ENCODE results near the gene ONECUT3. TPM values are rescaled to one million over a fixed set of nuclear protein-coding genes. Genes with fewer than 3 reads are reported as not detected.
A peak's percentile ranks its signal among the peaks of the same experiment; 100 is the strongest.

Gene ONECUT3
- total and polyA plus RNA-seq, 9 of the 15 experiments (the other 6 are each of a cell fraction or from before 2014, with no cell fraction given), result not detected

DNA sequence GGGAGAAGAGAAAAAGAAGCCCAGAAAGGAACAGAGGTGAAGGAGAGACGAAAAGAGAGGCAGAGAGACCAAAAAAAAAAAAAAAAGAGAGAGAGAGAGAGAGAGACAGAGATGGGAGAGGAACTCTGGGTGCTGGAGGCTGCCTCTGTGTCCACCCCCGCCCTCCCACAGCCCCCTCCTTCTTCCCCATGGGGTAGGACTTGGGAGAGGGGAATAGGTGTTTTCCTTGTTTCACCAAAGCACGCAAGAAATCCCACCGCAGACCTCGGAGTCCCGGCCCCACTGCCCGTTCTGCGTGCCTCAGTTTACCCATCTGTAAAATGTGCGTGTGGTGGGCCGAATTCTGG lies 4.9 kb downstream of the ONECUT3 start:
- no peak overlapping the region for H3K4me3 ChIP-seq
- ChIA-PET POLR2A (no interaction called here), CTCF (ENCODE audit: low intra/inter-chr PET ratio) (no interaction called here)
- FAIRE-seq (no peak), ATAC-seq (no peak), DNase-seq (ENCODE audit: extremely low read depth in 1 of 4, low spot score in 3 of 4) (no peak)
- H4K20me1 ChIP-seq (replicated peaks; ENCODE audit: control insufficient read depth, insufficient read depth, low read length), result no peaks in the 10 kb centered on the region; the same call in none of the 2 replicates
- intact Hi-C loops (cut with micrococcal nuclease) (no loop called here), in situ Hi-C loops (cut with MboI) (no loop called here)
- no peaks in the 10 kb centered on the region for H3K9me1 ChIP-seq (ENCODE audit: control insufficient read depth, insufficient read depth, low read length)
- H3K36me3 ChIP-seq (ENCODE audit: control insufficient read depth, insufficient read depth, low read length), result no peaks in the 10 kb centered on the region
- H3K79me2 ChIP-seq (ENCODE audit: control insufficient read depth, insufficient read depth, low read length), result no peaks in the 10 kb centered on the region
- H3K4me2 ChIP-seq (ENCODE audit: insufficient read depth, low read length), result no peak overlapping the region
- H3K9me3 ChIP-seq (replicated peaks; ENCODE audit: control insufficient read depth, insufficient read depth, low read depth, low read length), result no peaks in the 10 kb centered on the region
- BruUV-seq (replicated peaks), result no TSS peak
- no peak overlapping the region for H2AFZ ChIP-seq (ENCODE audit: low read depth, low read length)
- peak; percentile 76 for TF ChIP-seq BCOR (IDR thresholded peaks at IDR 0.05)
- no peak for TF ChIP-seq SRF (CRISPR knock-in tag; IDR thresholded peaks at IDR 0.05)
- 0 out of 2 replicates have a peak, but pooled peaks have one; percentile 25 for TF ChIP-seq ZBTB7A (IDR thresholded peaks at IDR 0.05; ENCODE audit: borderline replicate concordance, control insufficient read depth, low read depth, low read length)
- no peak overlapping the region for H3K9ac ChIP-seq (ENCODE audit: insufficient read depth in 1 of 2, low read depth in 2 of 2, low read length in 2 of 2)
- peaks cover 34 to 72% of the 10 kb centered on the region in 2 experiments; a peak in 4 of 5 replicates for H3K27me3 ChIP-seq (ENCODE audit: control insufficient read depth in 2 of 2, insufficient read depth in 2 of 2, low read length in 2 of 2)
- H3K4me1 ChIP-seq (replicated peaks in 1 of 2; ENCODE audit: control insufficient read depth in 2 of 2, insufficient read depth in 2 of 2, low read length in 2 of 2), result peaks cover 0 to 68% of the 10 kb centered on the region in 2 experiments; a peak in 2 of 5 replicates
- no peak overlapping the region for H3K27ac ChIP-seq (ENCODE audit: extremely low read depth, low read depth, low read length)
- WGBS (ENCODE audit: insufficient coverage, low coverage, missing lambda C conversion rate), result 2% methylated on average over 7 of the region's 10 CpGs

DNA sequence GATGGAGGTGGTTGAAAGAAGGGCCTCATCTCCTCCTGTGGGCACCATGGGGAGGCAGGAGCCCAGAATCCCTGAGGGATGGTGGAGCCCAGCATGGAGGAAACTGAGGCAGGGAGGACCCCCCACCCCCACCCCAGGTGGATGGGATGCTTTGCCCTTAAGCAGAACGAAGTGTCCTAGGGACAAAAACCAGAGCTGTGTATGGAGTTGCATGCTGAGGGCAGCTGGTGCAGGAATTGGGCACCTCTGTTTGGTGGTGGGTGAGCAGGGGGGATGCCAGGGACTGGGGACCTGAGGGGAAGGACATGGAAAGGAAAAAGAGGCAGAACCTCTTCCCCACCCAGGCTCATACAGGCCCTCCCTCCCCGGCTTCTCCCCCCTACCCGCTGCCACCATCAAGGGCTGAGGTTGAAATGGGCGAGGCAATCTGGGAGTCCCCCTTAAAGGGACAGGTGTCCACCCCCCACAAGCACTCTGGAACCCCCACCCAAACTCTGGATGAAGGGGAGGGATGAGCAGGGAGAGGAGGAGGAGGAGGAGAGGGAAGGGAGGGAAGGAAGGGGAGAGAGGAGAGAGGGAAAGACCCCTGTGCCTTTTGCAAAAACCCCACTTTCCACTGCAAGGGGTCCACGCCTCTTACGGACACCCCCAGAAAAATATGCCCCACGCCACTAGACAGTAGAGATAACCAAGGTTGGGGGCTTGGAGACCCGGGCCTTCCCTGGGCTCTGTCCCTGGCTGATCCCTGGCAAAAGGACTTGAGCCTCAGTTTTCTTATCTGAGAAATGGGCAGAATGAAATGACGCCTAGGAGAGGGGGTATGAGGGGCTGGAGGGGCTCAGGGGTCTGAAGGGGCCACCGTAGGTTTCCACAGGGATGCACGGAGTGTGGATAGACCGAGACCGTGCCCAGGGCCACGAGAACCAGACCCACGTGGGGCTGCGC lies 5.9 kb downstream of the ONECUT3 start:
- ChIA-PET CTCF (ENCODE audit: low intra/inter-chr PET ratio) (no interaction called here), POLR2A (no interaction called here)
- Histone ChIP-seq H3K4me2 (ENCODE audit: insufficient read depth, low read length) (no peak overlapping the region), H3K4me1 (replicated peaks in 1 of 2; ENCODE audit: control insufficient read depth in 2 of 2, insufficient read depth in 2 of 2, low read length in 2 of 2) (peaks cover 0 to 61% of the 10 kb centered on the region in 2 experiments; a peak in 2 of 5 replicates), H2AFZ (ENCODE audit: low read depth, low read length) (no peak overlapping the region), H4K20me1 (replicated peaks; ENCODE audit: control insufficient read depth, insufficient read depth, low read length) (no peaks in the 10 kb centered on the region; the same call in none of the 2 replicates), H3K79me2 (ENCODE audit: control insufficient read depth, insufficient read depth, low read length) (no peaks in the 10 kb centered on the region), H3K9me1 (ENCODE audit: control insufficient read depth, insufficient read depth, low read length) (no peaks in the 10 kb centered on the region), H3K4me3 (no peak overlapping the region), H3K27ac (ENCODE audit: extremely low read depth, low read depth, low read length) (no peak overlapping the region), H3K36me3 (ENCODE audit: control insufficient read depth, insufficient read depth, low read length) (no peaks in the 10 kb centered on the region), H3K9me3 (replicated peaks; ENCODE audit: control insufficient read depth, insufficient read depth, low read depth, low read length) (no peaks in the 10 kb centered on the region), H3K27me3 (ENCODE audit: control insufficient read depth in 2 of 2, insufficient read depth in 2 of 2, low read length in 2 of 2) (peaks cover 34 to 76% of the 10 kb centered on the region in 2 experiments; a peak in 4 of 5 replicates), H3K9ac (ENCODE audit: insufficient read depth in 1 of 2, low read depth in 2 of 2, low read length in 2 of 2) (no peak overlapping the region)
- no TSS peak for BruUV-seq (replicated peaks)
- no peak for FAIRE-seq
- in situ Hi-C loops (cut with MboI), result no loop called here
- 22% methylated on average over 8 of the region's 16 CpGs for WGBS (ENCODE audit: insufficient coverage, low coverage, missing lambda C conversion rate)
- ATAC-seq, result no peak
- intact Hi-C loops (cut with micrococcal nuclease), result no loop called here
- DNase-seq (ENCODE audit: extremely low read depth in 1 of 4, low spot score in 3 of 4), result no peak
- TF ChIP-seq POLR2B (IDR thresholded peaks at IDR 0.05; ENCODE audit: low read depth, partially characterized antibody) (no peak), ZNF311 (CRISPR knock-in tag; IDR thresholded peaks at IDR 0.05) (no peak), KAT8 (IDR thresholded peaks at IDR 0.05; ENCODE audit: low read depth) (no peak), CHD4 (IDR thresholded peaks at IDR 0.05; ENCODE audit: insufficient read depth, insufficient replicate concordance, low read depth, low read length, poor library complexity, severe bottlenecking) (peak; percentile 44), RBM25 (IDR thresholded peaks at IDR 0.05; ENCODE audit: low read depth, low read length, severe bottlenecking) (peak; percentile 81), MAX (CRISPR knock-in tag; IDR thresholded peaks at IDR 0.05) (0 out of 2 replicates have a peak, but pooled peaks have one; percentile 17), BCOR (IDR thresholded peaks at IDR 0.05) (peak; percentile 35; the same call in 1 of the 2 replicates), ADNP (tag; IDR thresholded peaks at IDR 0.05) (peak; percentile 70; the same call in 1 of the 2 replicates), ZFP91 (CRISPR knock-in tag; IDR thresholded peaks at IDR 0.05) (peak; percentile 55; the same call in 1 of the 2 replicates), KDM1A (IDR thresholded peaks at IDR 0.05) (peak; percentile 48 to 53; a peak in 1 of 4 replicates)
